ENCODE results near the gene DPP6.
"Not testable (repeated sequence)": the region's sequence is repeated elsewhere in the genome, so short reads cannot be mapped to it uniquely, and the experiment has no call there.

Gene DPP6

GRCh38 chr7:154633641-154634040 is 581.4 kb downstream of the DPP6 start:
- DNase-seq: no peak

- no peak for DNase-seq
Measured at GRCh38 chr7:154638286-154638685, 586.1 kb downstream of the DPP6 start.

GRCh38 chr7:154640266-154640865 is 588.2 kb downstream of the DPP6 start:
- DNase-seq: no peak

GRCh38 chr7:154640917-154641316 is 588.7 kb downstream of the DPP6 start:
- DNase-seq: no peak

- DNase-seq: no peak
Measured at GRCh38 chr7:154644366-154644765, 592.2 kb downstream of the DPP6 start.

- no peak for DNase-seq
Measured at GRCh38 chr7:154646126-154647013, 594.2 kb downstream of the DPP6 start.

GRCh38 chr7:154647625-154648024 is 595.4 kb downstream of the DPP6 start:
- DNase-seq: no peak

- DNase-seq: no peak
Measured at GRCh38 chr7:154649015-154649414, 596.8 kb downstream of the DPP6 start.

GRCh38 chr7:154649434-154649833 is 597.2 kb downstream of the DPP6 start:
- no peak for DNase-seq

GRCh38 chr7:154650275-154650674 is 598.1 kb downstream of the DPP6 start:
- DNase-seq: no peak

- no peak for DNase-seq
Measured at GRCh38 chr7:154651501-154651900, 599.3 kb downstream of the DPP6 start.

GRCh38 chr7:154652564-154652963 is 600.4 kb downstream of the DPP6 start:
- DNase-seq: no peak

GRCh38 chr7:154653281-154653680 is 601.1 kb downstream of the DPP6 start:
- DNase-seq: no peak

- DNase-seq: no peak
Measured at GRCh38 chr7:154656618-154657017, 604.4 kb downstream of the DPP6 start.

- DNase-seq: no peak
Measured at GRCh38 chr7:154666768-154667167, 614.6 kb downstream of the DPP6 start.

GRCh38 chr7:154672659-154673415 is 620.6 kb downstream of the DPP6 start:
- no peak for DNase-seq

GRCh38 chr7:154674191-154674590 is 622.0 kb downstream of the DPP6 start:
- no peak for DNase-seq

GRCh38 chr7:154675560-154675959 is 623.4 kb downstream of the DPP6 start:
- no peak for DNase-seq

- not testable (repeated sequence) for DNase-seq
Measured at GRCh38 chr7:154676033-154676421, 623.8 kb downstream of the DPP6 start.

- no peak for DNase-seq
Measured at GRCh38 chr7:154676422-154677073, 624.4 kb downstream of the DPP6 start.

- DNase-seq: no peak
Measured at GRCh38 chr7:154677454-154677853, 625.3 kb downstream of the DPP6 start.

GRCh38 chr7:154678001-154678550 is 625.9 kb downstream of the DPP6 start:
- DNase-seq: not testable (repeated sequence)
